SK-N-MC (cell line): ENCODE results near the gene ANKMY1.

Experiments
- DNase-seq: peaks from one replicate; pipeline ENCODE4 v3.0.0-alpha.2; 2011; ENCODE audit warnings: low read depth, low spot score
- H3K27ac ChIP-seq: fragments of 200-600 bp; sonication (generic); 2 replicates; pipeline ENCODE4 v1.5.1; 2016; ENCODE audit warnings: mixed run types
- H3K36me3 ChIP-seq: fragments of 200-600 bp; sonication (generic); 2 replicates; pipeline ENCODE4 v1.6.1; 2017; ENCODE audit warnings: antibody characterized with exemption, low read length, mixed read lengths; ENCODE audit not compliant: insufficient read depth
- H3K4me3 ChIP-seq: fragments of 200-600 bp; sonication (generic); 2 replicates; pipeline ENCODE4 v1.5.1; 2016
- H3K9ac ChIP-seq: fragments of 200-600 bp; sonication (generic); 2 replicates; pipeline ENCODE4 v1.8.0; 2017; ENCODE audit warnings: mixed run types, mixed read lengths; ENCODE audit not compliant: insufficient read length
- H3K9me3 ChIP-seq: fragments of 200-600 bp; sonication (generic); 2 replicates; pipeline ENCODE4 v1.6.1; 2017; ENCODE audit warnings: low read depth, mild to moderate bottlenecking, antibody characterized with exemption, low read length, moderate library complexity, mixed read lengths
- EZH2 ChIP-seq: fragments of 200-600 bp; sonication (generic); IDR thresholded peaks from one replicate; pipeline ENCODE4 v1.6.1; 2017; ENCODE audit warnings: antibody characterized with exemption
- FOXP2 ChIP-seq: optimal IDR thresholded peaks from 2 replicates; pipeline ENCODE3; 2011; ENCODE audit warnings: mild to moderate bottlenecking, moderate library complexity; ENCODE audit not compliant: insufficient read depth; ENCODE audit errors: extremely low read length, control extremely low read depth
- POLR2AphosphoS5 ChIP-seq: IDR thresholded peaks from 2 replicates; pipeline ENCODE4 v1.6.1; 2012; ENCODE audit warnings: mild to moderate bottlenecking, low read depth, low read length, borderline replicate concordance

ANKMY1 gene

GRCh38 chr2:240494194-240494793 is 63.5 kb downstream of the ANKMY1 start:
- Histone ChIP-seq H3K9me3 (no peaks in the 10 kb centered on the region), H3K36me3 (no peaks in the 10 kb centered on the region), H3K27ac (no peak overlapping the region), H3K9ac (no peak overlapping the region), H3K4me3 (no peak overlapping the region)
- TF ChIP-seq POLR2AphosphoS5 = no peak
- TF ChIP-seq FOXP2 = no peak
- DNase-seq = no peak

- Histone ChIP-seq H3K27ac (no peak overlapping the region), H3K9me3 (no peaks in the 10 kb centered on the region), H3K4me3 (no peak overlapping the region), H3K36me3 (no peaks in the 10 kb centered on the region), H3K9ac (no peak overlapping the region)
- no peak for DNase-seq
- TF ChIP-seq POLR2AphosphoS5 = no peak
- TF ChIP-seq FOXP2 = no peak
- no peak for TF ChIP-seq EZH2
These were observed 66.3 kb downstream of the ANKMY1 start for GRCh38 chr2:240491483-240491882.

GRCh38 chr2:240482141-240482540 is 75.6 kb downstream of the ANKMY1 start:
- Histone ChIP-seq H3K9ac (no peak overlapping the region), H3K9me3 (no peaks in the 10 kb centered on the region), H3K27ac (no peak overlapping the region), H3K4me3 (no peak overlapping the region), H3K36me3 (no peaks in the 10 kb centered on the region)
- TF ChIP-seq FOXP2 = no peak
- TF ChIP-seq EZH2 = no peak
- no peak for TF ChIP-seq POLR2AphosphoS5
- DNase-seq = no peak

- Histone ChIP-seq H3K27ac (no peak overlapping the region), H3K4me3 (no peak overlapping the region), H3K36me3 (no peaks in the 10 kb centered on the region), H3K9me3 (no peaks in the 10 kb centered on the region), H3K9ac (no peak overlapping the region)
- no peak for TF ChIP-seq EZH2
- no peak for TF ChIP-seq POLR2AphosphoS5
- no peak for TF ChIP-seq FOXP2
- DNase-seq = no peak
These were observed 76.1 kb downstream of the ANKMY1 start for GRCh38 chr2:240481720-240482119.

GRCh38 chr2:240480834-240481623 is 76.8 kb downstream of the ANKMY1 start:
- Histone ChIP-seq H3K36me3 (no peaks in the 10 kb centered on the region), H3K9ac (no peak overlapping the region), H3K9me3 (no peaks in the 10 kb centered on the region), H3K4me3 (no peak overlapping the region), H3K27ac (no peak overlapping the region)
- TF ChIP-seq FOXP2 (no peak), EZH2 (no peak), POLR2AphosphoS5 (no peak)
- DNase-seq = no peak

- Histone ChIP-seq H3K9ac (no peak overlapping the region), H3K4me3 (no peak overlapping the region), H3K36me3 (no peaks in the 10 kb centered on the region), H3K9me3 (no peaks in the 10 kb centered on the region), H3K27ac (no peak overlapping the region)
- no peak for DNase-seq
- TF ChIP-seq POLR2AphosphoS5 = no peak
- no peak for TF ChIP-seq EZH2
- TF ChIP-seq FOXP2 = no peak
These were observed 78.7 kb downstream of the ANKMY1 start for GRCh38 chr2:240479111-240479501.

- TF ChIP-seq EZH2 (no peak), FOXP2 (no peak), POLR2AphosphoS5 (no peak)
- Histone ChIP-seq H3K27ac (no peak overlapping the region), H3K9me3 (no peaks in the 10 kb centered on the region), H3K36me3 (no peaks in the 10 kb centered on the region), H3K9ac (no peak overlapping the region), H3K4me3 (no peak overlapping the region)
- DNase-seq = no peak
These were observed 79.3 kb downstream of the ANKMY1 start for GRCh38 chr2:240478346-240479110.

GRCh38 chr2:240477916-240478315 is 79.9 kb downstream of the ANKMY1 start:
- no peak for DNase-seq
- TF ChIP-seq POLR2AphosphoS5 = no peak
- no peak for TF ChIP-seq FOXP2
- no peak for TF ChIP-seq EZH2
- H3K36me3 ChIP-seq = no peaks in the 10 kb centered on the region
- H3K4me3 ChIP-seq = no peak overlapping the region
- H3K9me3 ChIP-seq = no peaks in the 10 kb centered on the region
- H3K27ac ChIP-seq = no peak overlapping the region
- H3K9ac ChIP-seq = no peak overlapping the region
